ENCODE results near the gene MOCOS.

- no peak for TF ChIP-seq ELF4 (CRISPR knock-in tag; IDR thresholded peaks at IDR 0.05; ENCODE audit: borderline replicate concordance)
- no peak for TF ChIP-seq PLRG1 (conservative IDR thresholded peaks at IDR 0.05)
- TF ChIP-seq ZNF761 (CRISPR knock-in tag; conservative IDR thresholded peaks at IDR 0.05) = no peak
- TF ChIP-seq BRCA1 (CRISPR knock-in tag; IDR thresholded peaks at IDR 0.05) = no peak
- no peak for TF ChIP-seq ZBTB8A (CRISPR knock-in tag; IDR thresholded peaks at IDR 0.05; ENCODE audit: borderline replicate concordance, low read depth)
- TF ChIP-seq KDM1A (CRISPR knock-in tag; IDR thresholded peaks at IDR 0.05) = no peak
- no peak for TF ChIP-seq SP4 (CRISPR knock-in tag; IDR thresholded peaks at IDR 0.05)
- no peak for TF ChIP-seq ATF7 (IDR thresholded peaks at IDR 0.05)
- no peak for TF ChIP-seq ATF7 (CRISPR knock-in tag; IDR thresholded peaks at IDR 0.05)
- TF ChIP-seq SRSF1 (optimal IDR thresholded peaks at IDR 0.05; ENCODE audit: low read depth, low read length) = no peak
These were observed 88.3 kb downstream of the MOCOS start for GRCh38 chr18:36275561-36275960.
